Breast epithelium (tissue), 3 donors: ENCODE measurements around the gene ST7.

ENCODE experiments used
- CTCF ChIP-seq, 3 donors: fragments of 450-650 bp; IDR thresholded peaks; one replicate each; pipeline ENCODE4 v1.5.1; 2016 to 2017; ENCODE audit warnings: antibody characterized with exemption in 3 of 3, mild to moderate bottlenecking in 3 of 3, moderate library complexity in 3 of 3
- POLR2AphosphoS5 ChIP-seq, 3 donors: sonication (generic); formaldehyde crosslinking; IDR thresholded peaks; one replicate each; pipeline ENCODE4 v1.6.1; 2017; ENCODE audit warnings: antibody characterized with exemption in 3 of 3

GRCh38 chr7:116986611-116987565, 33.6 kb downstream of the ST7 start:
- TF ChIP-seq POLR2AphosphoS5 (IDR thresholded peaks at IDR 0.05) (no peak), CTCF (IDR thresholded peaks at IDR 0.05) (no peak)
